HG02981 (cell line): ENCODE results near the gene BTBD17.
"Not testable (repeated sequence)": the region's sequence is repeated elsewhere in the genome, so short reads cannot be mapped to it uniquely, and the experiment has no call there.

Source experiments
- ATAC-seq: cut with Tn5 transposase; IDR thresholded peaks from one replicate; pipeline ENCODE4 v1.9.1; 2021; ENCODE audit warnings: mild to moderate bottlenecking, moderate library complexity; ENCODE audit not compliant: unreplicated experiment

Gene BTBD17, protein sequence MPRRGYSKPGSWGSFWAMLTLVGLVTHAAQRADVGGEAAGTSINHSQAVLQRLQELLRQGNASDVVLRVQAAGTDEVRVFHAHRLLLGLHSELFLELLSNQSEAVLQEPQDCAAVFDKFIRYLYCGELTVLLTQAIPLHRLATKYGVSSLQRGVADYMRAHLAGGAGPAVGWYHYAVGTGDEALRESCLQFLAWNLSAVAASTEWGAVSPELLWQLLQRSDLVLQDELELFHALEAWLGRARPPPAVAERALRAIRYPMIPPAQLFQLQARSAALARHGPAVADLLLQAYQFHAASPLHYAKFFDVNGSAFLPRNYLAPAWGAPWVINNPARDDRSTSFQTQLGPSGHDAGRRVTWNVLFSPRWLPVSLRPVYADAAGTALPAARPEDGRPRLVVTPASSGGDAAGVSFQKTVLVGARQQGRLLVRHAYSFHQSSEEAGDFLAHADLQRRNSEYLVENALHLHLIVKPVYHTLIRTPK

GRCh38 chr17:74361230-74362068 is at the start of gene BTBD17:
Gene BTBD17 (minus strand): TSS chr17:74361868. CDS start chr17:74361819, 49 bp downstream.
- ATAC-seq: no peak

GRCh38 chr17:74410001-74410443 is 48.4 kb upstream of the BTBD17 start:
- no peak for ATAC-seq

- ATAC-seq: no peak
Measured at GRCh38 chr17:74408815-74409214, 47.1 kb upstream of the BTBD17 start.

- ATAC-seq: no peak
Measured at GRCh38 chr17:74408262-74408661, 46.6 kb upstream of the BTBD17 start.

- ATAC-seq: no peak
Measured at GRCh38 chr17:74407384-74407783, 45.7 kb upstream of the BTBD17 start.

DNA sequence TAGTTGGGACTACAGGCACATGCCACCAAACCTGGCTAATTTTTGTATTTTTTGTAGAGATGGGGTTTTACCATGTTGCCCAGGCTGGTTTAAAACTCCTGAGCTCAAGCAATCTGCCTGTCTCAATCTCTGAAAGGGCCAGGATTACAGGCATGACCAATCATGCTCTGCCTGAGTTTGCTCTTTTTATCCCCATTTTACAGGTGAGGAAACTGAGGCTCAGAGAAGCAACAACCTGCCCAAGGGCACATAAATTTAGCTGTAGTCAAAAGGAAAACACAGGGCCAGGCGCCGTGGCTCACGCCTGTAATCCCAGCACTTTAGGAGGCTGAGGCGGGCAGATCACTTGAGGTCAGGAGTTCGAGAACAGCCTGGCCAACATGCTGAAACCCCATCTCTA is 43.6 kb upstream of the BTBD17 start:
- ATAC-seq: not testable (repeated sequence)

- no peak for ATAC-seq
Measured at GRCh38 chr17:74404789-74405188, 43.1 kb upstream of the BTBD17 start.

DNA sequence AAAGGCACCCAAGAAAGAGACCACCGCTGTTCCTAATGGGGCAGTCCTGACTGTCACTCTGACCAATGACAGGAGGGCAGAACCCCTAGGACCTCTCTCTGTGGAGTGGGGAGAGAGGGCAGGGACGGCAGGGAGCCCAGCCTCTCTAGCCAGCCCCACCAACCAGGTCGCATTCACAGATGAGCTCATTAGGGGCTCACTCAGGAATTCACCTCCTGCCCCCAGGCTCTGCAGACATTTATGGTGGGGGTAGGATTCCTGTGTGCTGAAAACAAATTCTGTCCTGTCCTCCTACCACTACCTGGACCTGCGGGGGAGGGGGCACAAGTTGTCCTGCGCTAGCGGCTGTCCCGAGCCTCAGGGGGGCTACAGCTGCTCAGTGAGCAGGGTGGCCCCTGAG is 42.5 kb upstream of the BTBD17 start:
- no peak for ATAC-seq

- no peak for ATAC-seq
Measured at GRCh38 chr17:74403512-74404137, 42.0 kb upstream of the BTBD17 start.

GRCh38 chr17:74402048-74402447 is 40.4 kb upstream of the BTBD17 start:
- no peak for ATAC-seq

DNA sequence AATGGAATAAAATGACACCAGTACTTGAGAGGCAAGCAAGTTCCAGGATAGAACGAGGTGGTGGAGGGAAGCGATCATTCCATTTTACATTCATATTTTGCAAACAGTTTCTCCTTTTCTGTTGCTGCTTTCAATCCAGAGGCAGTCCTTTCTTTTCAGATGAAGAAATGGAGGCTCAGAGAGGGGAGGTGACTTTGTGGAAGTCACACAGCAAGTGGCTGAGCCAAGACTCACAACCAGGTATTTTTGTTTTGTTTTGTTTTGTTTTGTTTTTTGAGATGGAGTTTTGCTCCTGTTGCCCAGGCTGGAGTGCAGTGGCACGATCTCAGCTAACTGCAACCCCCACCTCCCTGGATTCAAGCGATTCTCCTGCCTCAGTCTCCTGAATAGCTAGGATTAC is 34.9 kb upstream of the BTBD17 start:
- ATAC-seq: no peak

DNA sequence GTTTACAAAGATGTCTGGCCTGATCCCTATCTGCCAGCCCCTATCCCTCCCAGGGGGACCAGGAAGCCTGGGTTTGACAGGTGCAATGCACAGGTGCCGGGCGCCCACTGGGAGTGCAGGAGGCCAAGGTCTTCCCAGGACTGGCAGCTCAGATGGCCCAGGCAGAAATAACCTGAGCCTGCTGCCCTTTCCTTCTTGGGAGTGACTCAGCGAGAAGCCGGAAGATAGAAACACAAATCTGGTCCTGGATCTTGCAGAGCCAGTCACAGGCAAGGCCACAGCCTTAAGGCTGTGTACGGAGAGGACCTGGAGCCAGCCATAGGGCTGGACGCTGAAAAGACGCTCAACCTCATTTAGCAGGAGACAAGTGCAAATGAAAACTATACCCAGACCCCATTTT is 33.3 kb upstream of the BTBD17 start:
- no peak for ATAC-seq

DNA sequence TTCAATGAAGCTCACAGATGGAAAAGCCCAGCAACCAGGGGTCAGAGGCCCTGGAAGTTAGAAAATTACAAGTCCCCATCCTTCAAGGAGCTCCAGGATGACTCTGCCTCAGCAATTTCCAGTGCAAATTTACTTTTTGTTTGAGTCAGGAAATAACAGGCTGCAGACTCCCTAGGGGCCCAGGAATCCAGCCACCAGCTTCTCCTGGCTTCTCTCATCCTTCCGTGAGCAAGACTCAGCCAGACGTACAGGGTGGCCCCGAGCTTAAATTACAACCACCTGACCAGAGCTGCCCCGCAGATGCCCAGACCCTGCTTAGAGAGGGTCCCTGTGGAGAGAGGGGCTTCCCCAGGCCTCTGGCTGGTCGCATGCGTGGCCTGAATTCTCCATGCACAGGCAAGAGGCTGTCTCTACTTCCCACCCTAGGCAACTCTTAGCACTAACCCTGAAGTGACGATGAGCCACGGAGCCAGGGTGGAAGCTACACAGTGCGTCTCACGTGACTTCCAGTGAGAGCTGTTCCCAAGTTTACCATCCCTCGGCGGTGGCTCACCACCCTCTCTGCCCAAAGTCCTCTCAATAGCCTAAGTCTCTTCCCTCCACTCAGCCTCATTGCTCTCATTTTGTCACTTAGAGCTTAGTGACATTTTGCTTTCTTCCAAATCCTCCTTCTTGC is 32.7 kb upstream of the BTBD17 start:
- ATAC-seq: no peak

DNA sequence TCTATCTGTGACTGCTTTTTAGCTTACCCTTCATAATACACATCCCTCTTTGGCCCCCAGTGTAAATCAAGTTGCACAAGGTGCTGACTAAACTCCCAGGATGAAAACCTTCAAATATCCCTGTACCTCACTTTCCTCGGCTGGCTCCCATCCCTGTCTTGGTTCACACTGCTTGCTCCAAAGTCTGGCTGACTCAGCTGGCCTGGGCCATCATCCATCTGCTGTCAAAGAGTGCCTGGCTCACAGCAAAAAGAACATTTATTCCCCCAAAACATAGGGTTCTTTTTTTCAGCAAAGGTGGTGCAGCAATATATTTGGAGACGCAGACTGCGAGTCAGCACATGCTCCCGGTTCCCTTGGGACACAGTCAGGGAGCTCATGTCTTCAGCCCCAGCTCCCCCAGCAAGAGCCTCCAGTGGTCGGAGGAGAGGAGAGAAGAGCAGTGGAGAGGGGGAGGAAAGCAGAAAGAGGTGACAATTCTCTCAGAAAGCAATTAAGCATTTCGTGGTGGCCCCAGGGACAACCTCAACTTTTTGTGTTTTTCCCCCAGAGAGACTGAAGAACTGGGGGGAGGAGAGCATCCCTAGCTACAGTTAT is 31.8 kb upstream of the BTBD17 start:
- ATAC-seq: no peak

- ATAC-seq: no peak
Measured at GRCh38 chr17:74392848-74393247, 31.2 kb upstream of the BTBD17 start.

GRCh38 chr17:74391771-74392170 is 30.1 kb upstream of the BTBD17 start:
- no peak for ATAC-seq

DNA sequence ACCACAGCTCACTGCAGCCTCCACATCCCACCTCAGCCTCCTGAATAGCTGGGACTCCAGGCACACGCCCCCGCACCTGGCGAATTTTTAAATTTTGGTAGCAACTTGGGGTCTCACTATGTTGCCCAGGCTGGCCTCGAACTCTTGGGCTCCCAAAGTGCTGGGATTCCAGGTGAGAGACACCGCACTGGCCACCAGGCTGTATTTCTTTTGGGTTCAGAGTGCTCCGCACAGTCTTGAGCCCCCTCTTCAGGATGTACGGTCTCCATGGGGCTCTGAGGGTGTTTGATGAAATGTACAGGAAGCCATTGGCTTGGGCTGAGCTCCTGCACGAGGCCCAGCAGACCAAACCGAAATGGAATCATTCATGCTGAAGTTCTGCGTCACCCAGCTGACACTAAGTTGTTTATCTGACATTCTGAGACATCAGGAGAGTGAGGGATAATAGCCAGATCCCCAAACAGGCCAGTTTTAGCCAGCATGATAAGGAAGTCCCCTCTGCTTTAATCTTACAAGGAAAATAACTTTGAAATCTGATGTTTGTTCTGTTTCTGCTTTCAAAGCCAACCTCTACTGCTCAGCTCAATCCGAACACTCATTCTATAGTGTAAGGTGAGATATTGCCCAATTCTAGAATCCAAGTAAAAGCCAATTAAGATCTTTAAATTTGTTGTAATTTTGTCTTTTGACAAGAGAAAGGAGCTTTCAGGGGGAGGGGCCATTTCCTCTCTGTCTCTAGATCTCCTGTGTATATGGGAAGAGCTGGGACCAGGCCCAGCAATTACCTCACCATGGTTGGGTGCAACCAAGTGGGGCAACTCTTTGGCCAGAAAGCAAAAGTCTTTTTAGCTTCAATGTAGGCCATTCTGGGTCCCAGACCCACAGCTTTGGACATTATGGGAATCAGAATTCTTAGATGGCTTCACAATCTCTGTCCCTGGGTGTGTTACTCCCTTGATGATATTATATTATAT is 29.3 kb upstream of the BTBD17 start:
- no peak for ATAC-seq

- no peak for ATAC-seq
Measured at GRCh38 chr17:74389937-74390679, 28.4 kb upstream of the BTBD17 start.
